MM.1S (cell line): ENCODE measurements around the gene FGF18.
"Not testable (repeated sequence)": the region's sequence is repeated elsewhere in the genome, so short reads cannot be mapped to it uniquely, and the experiment has no call there.

Experiments
- DNase-seq: peaks from one replicate; pipeline ENCODE4 v3.0.0-alpha.2; 2015
- H2AFZ ChIP-seq: fragments of 300-600 bp; sonication (generic); 2 replicates; pipeline ENCODE4 v1.6.0; 2016; ENCODE audit warnings: antibody characterized with exemption, low read length
- H3F3A ChIP-seq: fragments of 300-600 bp; sonication (generic); 2 replicates; pipeline ENCODE4 v1.6.1; 2016; ENCODE audit warnings: mild to moderate bottlenecking, antibody characterized with exemption, low read length, moderate library complexity, mixed read lengths; ENCODE audit not compliant: insufficient read depth
- H3K27ac ChIP-seq: fragments of 300-600 bp; sonication (generic); 2 replicates; pipeline ENCODE4 v1.5.1; 2016; ENCODE audit warnings: mild to moderate bottlenecking, low read length
- H3K27me3 ChIP-seq: fragments of 300-600 bp; sonication (generic); replicated peaks from 2 replicates; pipeline ENCODE4 v1.6.0; 2016; ENCODE audit warnings: low read length; ENCODE audit not compliant: insufficient read depth
- H3K36me3 ChIP-seq: fragments of 300-600 bp; sonication (generic); replicated peaks from 2 replicates; pipeline ENCODE4 v1.6.1; 2016; ENCODE audit warnings: mild to moderate bottlenecking, low read length, mixed read lengths; ENCODE audit not compliant: insufficient read depth
- H3K4me1 ChIP-seq: fragments of 300-600 bp; sonication (generic); 2 replicates; pipeline ENCODE4 v1.6.1; 2016; ENCODE audit warnings: low read length, mixed read lengths
- H3K4me2 ChIP-seq: fragments of 300-600 bp; sonication (generic); 2 replicates; pipeline ENCODE4 v1.6.0; 2016; ENCODE audit warnings: low read depth, low read length
- H3K4me3 ChIP-seq: fragments of 300-600 bp; sonication (generic); 2 replicates; pipeline ENCODE4 v1.5.1; 2016; ENCODE audit warnings: low read length, mixed read lengths
- H3K79me2 ChIP-seq: fragments of 300-600 bp; sonication (generic); 2 replicates; pipeline ENCODE4 v1.6.1; 2016; ENCODE audit warnings: mixed run types, low read length, mixed read lengths
- H3K9ac ChIP-seq: fragments of 300-600 bp; sonication (generic); 2 replicates; pipeline ENCODE4 v1.6.1; 2016; ENCODE audit warnings: low read length, mixed read lengths
- H3K9me2 ChIP-seq: fragments of 300-600 bp; sonication (generic); replicated peaks from 2 replicates; pipeline ENCODE4 v1.6.1; 2016; ENCODE audit warnings: mild to moderate bottlenecking, low read length, mixed read lengths; ENCODE audit not compliant: insufficient read depth
- H3K9me3 ChIP-seq: fragments of 300-600 bp; sonication (generic); replicated peaks from 2 replicates; pipeline ENCODE4 v1.6.1; 2016; ENCODE audit warnings: mild to moderate bottlenecking, low read length, mixed read lengths; ENCODE audit not compliant: insufficient read depth
- H4K20me1 ChIP-seq: fragments of 300-600 bp; sonication (generic); 2 replicates; pipeline ENCODE4 v1.6.1; 2016; ENCODE audit warnings: mild to moderate bottlenecking, low read length, moderate library complexity, mixed read lengths; ENCODE audit not compliant: insufficient read depth
- CTCF ChIP-seq: fragments of 300-600 bp; sonication (generic); IDR thresholded peaks from 2 replicates; pipeline ENCODE4 v1.5.1; 2016; ENCODE audit warnings: antibody characterized with exemption, low read length, mixed read lengths
- EZH2 ChIP-seq: fragments of 300-600 bp; sonication (generic); optimal IDR thresholded peaks from 2 replicates; pipeline ENCODE3; 2017; ENCODE audit warnings: low read depth, mild to moderate bottlenecking, antibody characterized with exemption, low read length, mixed read lengths
- EZH2phosphoT487 ChIP-seq: fragments of 300-600 bp; sonication (generic); IDR thresholded peaks from 2 replicates; pipeline ENCODE4 v1.6.1; 2018; ENCODE audit warnings: antibody characterized with exemption, low read length

FGF18 gene

DNA sequence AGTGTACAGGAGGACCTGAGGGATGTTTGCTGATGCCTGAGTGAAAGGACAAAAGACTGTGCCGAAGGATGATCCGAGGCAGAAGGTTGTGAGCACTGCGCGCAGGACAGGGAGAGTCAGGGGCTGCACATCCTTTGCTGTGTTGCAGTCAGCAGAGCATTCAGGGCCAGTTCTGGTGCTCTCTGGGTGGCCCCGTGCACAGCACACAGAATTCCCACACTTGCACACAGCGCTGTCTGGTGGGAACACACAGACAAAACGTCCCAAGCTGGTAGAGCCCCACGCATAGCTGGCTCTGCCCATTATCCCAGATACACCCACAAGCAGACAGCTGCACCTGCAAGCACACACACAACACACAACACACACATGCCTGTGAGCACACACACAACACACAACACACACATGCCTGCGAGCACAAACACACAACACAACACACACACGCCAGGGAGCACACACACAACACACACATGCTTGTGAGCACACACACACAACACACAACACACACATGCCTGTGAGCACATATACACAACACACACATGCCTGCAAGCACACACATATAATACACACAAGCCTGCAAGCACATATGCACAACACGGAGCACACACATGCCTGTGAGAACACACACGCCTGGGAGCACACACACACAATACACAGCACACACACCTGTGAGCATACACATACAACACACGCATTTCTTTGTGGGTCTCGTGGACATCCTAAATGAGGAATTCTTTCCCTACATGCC lies 74.4 kb downstream of the FGF18 start:
- Histone ChIP-seq H2AFZ (no peak overlapping the region), H3K9me2 (no peaks in the 10 kb centered on the region), H3K9ac (no peak overlapping the region), H3K27ac (no peak overlapping the region), H3K9me3 (no peaks in the 10 kb centered on the region), H3K4me1 (no peaks in the 10 kb centered on the region), H4K20me1 (no peaks in the 10 kb centered on the region), H3K36me3 (no peaks in the 10 kb centered on the region), H3K79me2 (no peaks in the 10 kb centered on the region), H3K27me3 (no peaks in the 10 kb centered on the region), H3K4me3 (no peak overlapping the region), H3F3A (no peaks in the 10 kb centered on the region), H3K4me2 (no peak overlapping the region)
- DNase-seq: no peak
- TF ChIP-seq EZH2phosphoT487 (no peak), CTCF (no peak), EZH2 (no peak)

DNA sequence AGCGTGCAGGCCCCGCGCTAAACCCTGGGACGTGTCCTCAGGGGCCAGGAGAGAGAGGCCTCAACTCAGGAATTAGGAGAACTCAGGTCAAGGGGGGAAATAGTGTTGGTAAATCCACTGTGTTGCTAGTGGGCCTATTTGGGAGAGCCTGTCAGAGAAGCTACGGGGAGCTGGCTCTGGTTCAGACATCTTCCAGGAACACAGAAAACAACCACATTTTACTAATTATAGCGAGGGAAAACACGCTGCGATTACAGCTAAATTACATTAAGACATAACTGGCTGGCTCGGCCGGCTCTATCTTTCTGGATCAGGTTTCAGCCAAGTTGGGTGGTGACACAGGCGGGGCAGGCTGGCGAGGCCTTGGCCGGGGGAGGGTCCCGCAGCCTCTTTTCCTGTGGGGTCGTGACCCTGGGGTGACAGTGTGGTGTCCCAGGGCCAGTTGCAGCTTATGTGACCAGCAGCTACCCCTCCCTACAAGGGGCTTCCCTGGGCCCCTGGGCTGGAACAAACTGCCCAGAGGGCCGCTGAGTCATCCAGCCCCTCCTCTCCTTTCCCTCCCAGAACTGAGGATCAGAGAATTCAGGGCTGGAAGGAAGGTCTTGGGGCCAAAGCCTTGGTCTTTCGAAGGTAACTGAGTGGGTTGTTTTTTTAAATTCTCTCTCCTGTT lies 75.1 kb downstream of the FGF18 start:
- Histone ChIP-seq H3K9me3 (no peaks in the 10 kb centered on the region), H3F3A (no peaks in the 10 kb centered on the region), H3K4me2 (no peak overlapping the region), H2AFZ (no peak overlapping the region), H3K36me3 (no peaks in the 10 kb centered on the region), H3K27ac (no peak overlapping the region), H3K4me1 (no peaks in the 10 kb centered on the region), H3K9me2 (no peaks in the 10 kb centered on the region), H3K9ac (no peak overlapping the region), H3K79me2 (no peaks in the 10 kb centered on the region), H3K27me3 (no peaks in the 10 kb centered on the region), H4K20me1 (no peaks in the 10 kb centered on the region), H3K4me3 (no peak overlapping the region)
- no peak for TF ChIP-seq EZH2phosphoT487
- TF ChIP-seq EZH2: no peak
- TF ChIP-seq CTCF: no peak
- no peak for DNase-seq

DNA sequence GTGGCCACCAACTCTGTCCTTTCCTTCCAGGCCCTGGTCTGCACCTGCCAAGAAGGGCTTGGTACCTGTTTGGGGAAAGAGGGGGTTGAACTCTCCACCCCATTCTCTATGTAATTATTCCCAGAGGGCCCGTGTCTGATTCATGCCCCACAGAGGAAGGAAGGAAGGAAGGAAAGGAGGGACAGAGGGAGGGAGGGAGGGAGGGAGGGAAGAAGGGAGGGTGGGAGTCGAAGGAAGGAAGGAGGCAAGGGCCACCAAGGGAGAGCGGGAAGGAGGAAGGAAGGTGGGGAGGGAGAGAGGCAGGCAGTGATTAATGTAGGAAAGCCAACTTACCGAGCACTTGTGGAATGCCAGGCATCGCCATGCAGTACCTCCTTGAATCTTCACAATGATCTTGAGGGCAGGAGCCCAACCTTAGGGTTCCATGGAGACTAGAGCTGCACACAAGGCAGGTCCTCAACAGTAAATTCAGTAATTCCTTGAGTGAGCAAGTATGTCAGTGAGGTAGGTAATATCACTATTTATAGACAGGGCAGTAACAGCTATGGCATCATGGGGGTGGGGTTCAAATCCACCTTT lies 75.8 kb downstream of the FGF18 start:
- Histone ChIP-seq H3K27ac (no peak overlapping the region), H4K20me1 (no peaks in the 10 kb centered on the region), H3F3A (no peaks in the 10 kb centered on the region), H3K4me2 (no peak overlapping the region), H3K9me3 (no peaks in the 10 kb centered on the region), H3K9me2 (no peaks in the 10 kb centered on the region), H2AFZ (no peak overlapping the region), H3K79me2 (no peaks in the 10 kb centered on the region), H3K4me3 (no peak overlapping the region), H3K27me3 (no peaks in the 10 kb centered on the region), H3K4me1 (no peaks in the 10 kb centered on the region), H3K9ac (no peak overlapping the region), H3K36me3 (no peaks in the 10 kb centered on the region)
- no peak for DNase-seq
- TF ChIP-seq EZH2: no peak
- TF ChIP-seq EZH2phosphoT487: no peak

GRCh38 chr5:171496456-171496855 lies 77.0 kb downstream of the FGF18 start:
- H3K4me3 ChIP-seq: no peak overlapping the region
- no peak overlapping the region for H3K9ac ChIP-seq
- H3K9me3 ChIP-seq: no peaks in the 10 kb centered on the region
- H3K27ac ChIP-seq: no peak overlapping the region
- no peak overlapping the region for H3K4me2 ChIP-seq
- no peaks in the 10 kb centered on the region for H3K79me2 ChIP-seq
- H3K9me2 ChIP-seq: no peaks in the 10 kb centered on the region
- no peak for DNase-seq
- TF ChIP-seq CTCF: no peak
- TF ChIP-seq EZH2phosphoT487: no peak
- TF ChIP-seq EZH2: no peak
- no peaks in the 10 kb centered on the region for H3K4me1 ChIP-seq
- H4K20me1 ChIP-seq: no peaks in the 10 kb centered on the region
- no peaks in the 10 kb centered on the region for H3K36me3 ChIP-seq
- H2AFZ ChIP-seq: no peak overlapping the region
- H3K27me3 ChIP-seq: no peaks in the 10 kb centered on the region
- no peaks in the 10 kb centered on the region for H3F3A ChIP-seq

DNA sequence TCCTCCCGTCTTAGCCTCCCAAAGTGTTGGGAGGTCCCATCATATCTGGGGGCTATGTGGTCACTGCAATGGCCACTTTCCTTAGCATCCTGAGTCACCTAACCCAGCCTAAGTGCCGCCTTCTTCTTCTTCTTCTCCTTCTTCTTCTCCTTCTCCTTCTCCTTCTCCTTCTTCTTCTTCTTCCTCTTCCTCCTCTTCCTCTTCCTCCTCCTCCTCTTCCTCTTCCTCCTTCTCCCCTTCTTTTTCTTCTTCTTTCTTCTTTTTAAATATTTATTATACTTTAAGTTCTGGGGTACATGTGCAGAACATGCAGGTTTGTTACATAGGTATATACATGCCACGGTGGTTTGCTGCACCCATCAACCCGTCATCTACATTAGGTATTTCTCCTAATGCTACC lies 78.0 kb downstream of the FGF18 start:
- not testable (repeated sequence) for H3K9me2 ChIP-seq, H3K4me1 ChIP-seq, H3F3A ChIP-seq, H3K9me3 ChIP-seq, DNase-seq, H3K27ac ChIP-seq, H3K27me3 ChIP-seq, H3K4me2 ChIP-seq, H4K20me1 ChIP-seq, H3K4me3 ChIP-seq, H2AFZ ChIP-seq, H3K36me3 ChIP-seq, H3K9ac ChIP-seq, H3K79me2 ChIP-seq
